A673 (cell line): ENCODE data around the gene SLC17A5.
"Not testable (repeated sequence)": the region's sequence is repeated elsewhere in the genome, so short reads cannot be mapped to it uniquely, and the experiment has no call there.

Source experiments
- EZH2 ChIP-seq: fragments of 200-600 bp; sonication (generic); IDR thresholded peaks from 2 replicates; pipeline ENCODE4 v1.6.1; 2017; ENCODE audit warnings: borderline replicate concordance, low read depth, mild to moderate bottlenecking, mixed read lengths, antibody characterized with exemption, low read length; ENCODE audit not compliant: poor library complexity, severe bottlenecking
- TF ChIP-seq, protein P1 (sequence below): fragments of 300-800, 200-600 bp; sonication (generic); conservative IDR thresholded peaks from 2 replicates; pipeline ENCODE4 v1.5.1; 2017; ENCODE audit warnings: low read depth, mild to moderate bottlenecking, antibody characterized with exemption, low read length, moderate library complexity, mixed read lengths

GRCh38 chr6:73555380-73555949, 98.3 kb downstream of the SLC17A5 start:
- TF ChIP-seq, protein P1, sequence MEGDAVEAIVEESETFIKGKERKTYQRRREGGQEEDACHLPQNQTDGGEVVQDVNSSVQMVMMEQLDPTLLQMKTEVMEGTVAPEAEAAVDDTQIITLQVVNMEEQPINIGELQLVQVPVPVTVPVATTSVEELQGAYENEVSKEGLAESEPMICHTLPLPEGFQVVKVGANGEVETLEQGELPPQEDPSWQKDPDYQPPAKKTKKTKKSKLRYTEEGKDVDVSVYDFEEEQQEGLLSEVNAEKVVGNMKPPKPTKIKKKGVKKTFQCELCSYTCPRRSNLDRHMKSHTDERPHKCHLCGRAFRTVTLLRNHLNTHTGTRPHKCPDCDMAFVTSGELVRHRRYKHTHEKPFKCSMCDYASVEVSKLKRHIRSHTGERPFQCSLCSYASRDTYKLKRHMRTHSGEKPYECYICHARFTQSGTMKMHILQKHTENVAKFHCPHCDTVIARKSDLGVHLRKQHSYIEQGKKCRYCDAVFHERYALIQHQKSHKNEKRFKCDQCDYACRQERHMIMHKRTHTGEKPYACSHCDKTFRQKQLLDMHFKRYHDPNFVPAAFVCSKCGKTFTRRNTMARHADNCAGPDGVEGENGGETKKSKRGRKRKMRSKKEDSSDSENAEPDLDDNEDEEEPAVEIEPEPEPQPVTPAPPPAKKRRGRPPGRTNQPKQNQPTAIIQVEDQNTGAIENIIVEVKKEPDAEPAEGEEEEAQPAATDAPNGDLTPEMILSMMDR: not testable (repeated sequence)
- not testable (repeated sequence) for TF ChIP-seq EZH2
